OCI-LY1 (cell line): ENCODE measurements around the gene BLM.

Experiments
- H2AFZ ChIP-seq: fragments of 200-600 bp; sonication (generic), shearing (Covaris generic); 2 replicates; pipeline ENCODE4 v1.6.0; 2014; ENCODE audit warnings: antibody characterized with exemption, mild to moderate bottlenecking, low read length
- H3F3A ChIP-seq: fragments of 200-600 bp; sonication (generic), shearing (Covaris generic); 2 replicates; pipeline ENCODE4 v1.6.0; 2014; ENCODE audit warnings: mild to moderate bottlenecking, antibody characterized with exemption, low read length, moderate library complexity; ENCODE audit not compliant: insufficient read depth
- H3K27ac ChIP-seq: fragments of 200-600 bp; sonication (generic); 2 replicates; pipeline ENCODE4 v1.5.1; 2014; ENCODE audit warnings: low read length, mixed run types, mild to moderate bottlenecking, low read depth; ENCODE audit not compliant: poor library complexity, severe bottlenecking
- H3K27me3 ChIP-seq: fragments of 200-600 bp; sonication (generic); 2 replicates; pipeline ENCODE4 v1.6.0; 2014; ENCODE audit warnings: antibody characterized with exemption, mild to moderate bottlenecking, low read length, moderate library complexity; ENCODE audit not compliant: insufficient read depth
- H3K36me3 ChIP-seq: fragments of 200-600 bp; sonication (generic); 2 replicates; pipeline ENCODE4 v1.6.1; 2014; ENCODE audit warnings: mild to moderate bottlenecking, antibody characterized with exemption, low read length, moderate library complexity, mixed read lengths; ENCODE audit not compliant: insufficient read depth
- H3K4me1 ChIP-seq: fragments of 200-600 bp; sonication (generic); 2 replicates; pipeline ENCODE4 v1.5.1; 2014; ENCODE audit warnings: mild to moderate bottlenecking, low read length, moderate library complexity; ENCODE audit not compliant: insufficient read depth, severe bottlenecking
- H3K4me2 ChIP-seq: fragments of 200-600 bp; sonication (generic), shearing (Covaris generic); 2 replicates; pipeline ENCODE4 v1.6.1; 2014; ENCODE audit warnings: low read length
- H3K4me3 ChIP-seq: fragments of 200-600 bp; sonication (generic); 2 replicates; pipeline ENCODE4 v1.5.1; 2014; ENCODE audit warnings: low read length, low read depth, mild to moderate bottlenecking, mixed read lengths; ENCODE audit not compliant: poor library complexity, severe bottlenecking
- H3K79me2 ChIP-seq: fragments of 200-600 bp; shearing (Covaris generic); 2 replicates; pipeline ENCODE4 v1.6.1; 2016; ENCODE audit warnings: mixed run types, low read length, mixed read lengths; ENCODE audit not compliant: insufficient read depth
- H3K9ac ChIP-seq: fragments of 200-600 bp; sonication (generic), shearing (Covaris generic); 2 replicates; pipeline ENCODE4 v1.6.1; 2014; ENCODE audit warnings: mild to moderate bottlenecking, low read length, mixed read lengths
- H3K9me2 ChIP-seq: fragments of 200-600 bp; sonication (generic), shearing (Covaris generic); 2 replicates; pipeline ENCODE4 v1.6.1; 2014; ENCODE audit warnings: low read depth, mild to moderate bottlenecking, low read length, mixed read lengths
- H3K9me3 ChIP-seq: fragments of 200-600 bp; shearing (Covaris generic); 2 replicates; pipeline ENCODE4 v1.6.1; 2014; ENCODE audit warnings: low read length, mixed read lengths
- H4K20me1 ChIP-seq: fragments of 200-600 bp; sonication (generic), shearing (Covaris generic); 2 replicates; pipeline ENCODE4 v1.6.0; 2016; ENCODE audit warnings: mild to moderate bottlenecking, low read length; ENCODE audit not compliant: insufficient read depth
- CTCF ChIP-seq: fragments of 200-600 bp; sonication (generic), shearing (Covaris generic); IDR thresholded peaks from 2 replicates; pipeline ENCODE4 v1.5.1; 2017; ENCODE audit warnings: mild to moderate bottlenecking, antibody characterized with exemption, low read length, moderate library complexity, mixed read lengths
- EZH2 ChIP-seq: fragments of 200-600 bp; sonication (generic), shearing (Covaris generic); IDR thresholded peaks from 2 replicates; pipeline ENCODE4 v1.8.0; 2017; ENCODE audit warnings: borderline replicate concordance, mixed run types, mild to moderate bottlenecking, antibody characterized with exemption, low read length, moderate library complexity, mixed read lengths

BLM gene

GRCh38 chr15:90773485-90773884 lies 56.3 kb downstream of the BLM start:
- H2AFZ ChIP-seq, result no peak overlapping the region
- H3K27me3 ChIP-seq, result no peaks in the 10 kb centered on the region
- no peaks in the 10 kb centered on the region for H3F3A ChIP-seq
- no peaks in the 10 kb centered on the region for H4K20me1 ChIP-seq
- no peak overlapping the region for H3K4me3 ChIP-seq
- no peak overlapping the region for H3K27ac ChIP-seq
- TF ChIP-seq EZH2 (no peak), CTCF (no peak)
- H3K9me3 ChIP-seq, result no peaks in the 10 kb centered on the region
- no peaks in the 10 kb centered on the region for H3K79me2 ChIP-seq
- H3K36me3 ChIP-seq, result peaks cover 60% of the 10 kb centered on the region
- H3K9ac ChIP-seq, result no peak overlapping the region
- H3K4me1 ChIP-seq, result no peaks in the 10 kb centered on the region
- no peak overlapping the region for H3K4me2 ChIP-seq
- no peaks in the 10 kb centered on the region for H3K9me2 ChIP-seq

GRCh38 chr15:90774731-90775514 lies 57.8 kb downstream of the BLM start:
- H3K36me3 ChIP-seq, result peaks cover 53% of the 10 kb centered on the region
- TF ChIP-seq CTCF, result no peak
- no peaks in the 10 kb centered on the region for H3K9me3 ChIP-seq
- H3K9ac ChIP-seq, result no peak overlapping the region
- H3K4me1 ChIP-seq, result no peaks in the 10 kb centered on the region
- H3K27me3 ChIP-seq, result no peaks in the 10 kb centered on the region
- H3K9me2 ChIP-seq, result no peaks in the 10 kb centered on the region
- H3K4me2 ChIP-seq, result no peak overlapping the region
- no peaks in the 10 kb centered on the region for H3K79me2 ChIP-seq
- no peak overlapping the region for H2AFZ ChIP-seq
- H4K20me1 ChIP-seq, result no peaks in the 10 kb centered on the region
- no peaks in the 10 kb centered on the region for H3F3A ChIP-seq
- no peak overlapping the region for H3K27ac ChIP-seq
- H3K4me3 ChIP-seq, result no peak overlapping the region

GRCh38 chr15:90780916-90781315 lies 63.8 kb downstream of the BLM start:
- H3K9me3 ChIP-seq, result no peaks in the 10 kb centered on the region
- H3K36me3 ChIP-seq, result peaks cover 44% of the 10 kb centered on the region
- H3K4me3 ChIP-seq, result no peak overlapping the region
- H3K4me2 ChIP-seq, result no peak overlapping the region
- H3K4me1 ChIP-seq, result peaks cover 20% of the 10 kb centered on the region
- H4K20me1 ChIP-seq, result no peaks in the 10 kb centered on the region
- H2AFZ ChIP-seq, result no peak overlapping the region
- H3K27ac ChIP-seq, result no peak overlapping the region
- no peaks in the 10 kb centered on the region for H3K27me3 ChIP-seq
- no peaks in the 10 kb centered on the region for H3K9me2 ChIP-seq
- H3K79me2 ChIP-seq, result no peaks in the 10 kb centered on the region
- H3F3A ChIP-seq, result peaks cover 6% of the 10 kb centered on the region
- TF ChIP-seq CTCF (no peak), EZH2 (no peak)
- no peak overlapping the region for H3K9ac ChIP-seq
